Ovary (tissue), 9 donors: ENCODE measurements around the gene GNG7. TPM values are rescaled to one million over a fixed set of nuclear protein-coding genes. Genes with fewer than 3 reads are reported as not detected.

Experiments used
- DNase-seq, 5 donors: peaks; one replicate each; pipeline ENCODE4 v3.0.0-alpha.2; 2019 to 2020
- H3K27ac ChIP-seq, 2 donors: fragments of 200-600 bp; one replicate each; pipeline versions ENCODE4 v1.5.1 to v1.8.0; 2019 to 2022
- H3K27me3 ChIP-seq: fragments of 200-600 bp; one replicate; pipeline ENCODE4 v1.8.0; 2022
- H3K36me3 ChIP-seq: fragments of 200-600 bp; sonication (generic); one replicate; pipeline ENCODE4 v1.5.1; 2019
- H3K4me1 ChIP-seq: one replicate; pipeline ENCODE4 v1.8.1; 2013; ENCODE audit warnings: mild to moderate bottlenecking, moderate library complexity; ENCODE audit not compliant: insufficient read depth
- H3K4me3 ChIP-seq: fragments of 200-600 bp; sonication (generic); one replicate; pipeline ENCODE4 v1.5.1; 2017
- H3K9me3 ChIP-seq, 2 donors: fragments of 200-600 bp in 1 of 2; sonication (generic) in 1 of 2; one replicate each; pipeline versions ENCODE4 v1.5.1 to v1.8.1; 2013 to 2019; ENCODE audit warnings: mild to moderate bottlenecking in 1 of 2, moderate library complexity in 1 of 2
- CTCF ChIP-seq, 3 donors: fragments of 450-650 bp in 2 of 3; fragments of 200-600 bp in 1 of 3; IDR thresholded peaks; one replicate each; pipeline versions ENCODE4 v1.5.1 to v1.8.0; 2016 to 2022; ENCODE audit warnings: antibody characterized with exemption in 3 of 3, mild to moderate bottlenecking in 1 of 3
- EP300 ChIP-seq: sonication (generic); formaldehyde crosslinking; IDR thresholded peaks from one replicate; pipeline ENCODE4 v1.6.1; 2017; ENCODE audit warnings: antibody characterized with exemption
- POLR2A ChIP-seq: fragments of 450-650 bp; IDR thresholded peaks from one replicate; pipeline ENCODE4 v1.6.1; 2017; ENCODE audit warnings: antibody characterized with exemption, mild to moderate bottlenecking, moderate library complexity
- WGBS, 3 donors: extraction: QIAGEN DNeasy Blood & Tissue Kit in 1 of 3; methylation state at CpG; one replicate each; pipeline versions ENCODE4 v1.1.5 to v1.1.7; 2013 to 2017; 5-methylcytosine and 5-hydroxymethylcytosine counted together
- intact Hi-C, 4 donors: fragments of 100-400 bp; cut with DNase I; formaldehyde crosslinking; loops; one replicate each; pipeline versions ENCODE4 v1.11.0 to v1.15.1; 2022 to 2023
- microRNA-seq, 3 donors: library from miRNA; unstranded; fragments of <30 nt; microRNA quantifications; one replicate each; pipeline versions ENCODE4 to v1.2.0, GENCODE V29; 2019 to 2020
- polyA plus RNA-seq, 2 donors: library from polyadenylated mRNA; stranded (reverse); fragments of 200-250 nt in 1 of 2; fragments of 350-450 nt in 1 of 2; fragmentation: Illumina TruSeq in 1 of 2; extraction: RNeasy Lipid Tissue Mini Kit (QIAGEN cat#74804) in 1 of 2; gene quantifications; one replicate each; pipeline ENCODE4 v1.2.3, GENCODE V29; 2013 to 2014
- small RNA-seq: library from RNA; depleted of rRNA; stranded (forward); fragments of <200 nt; gene quantifications from one replicate; pipeline ENCODE3, GENCODE V24; 2016
- total RNA-seq, 7 donors: library from RNA; depleted of rRNA in 2 of 7; stranded (reverse); fragments of >200 nt in 2 of 7; fragmentation: NEBNext Ultra II Directional in 3 of 7; extraction: Animal tissue kit (Norgen Biotek cat#: 25700) in 3 of 7; gene quantifications; one replicate each; pipeline versions ENCODE4 v1.1.0 to v1.2.4, GENCODE V29; 2016 to 2023
- donor health status: DM: no; HTN: no; CAD: no; lungs with moderate emphysema.
- donor health status: DM: no; HTN: no; CAD: no.
- donor health status: Bipolar disorder and iron deficiency.
- donor health status: DM: yes; HTN: yes; CAD: no.
- donor health status: DM: no; HTN: no; CAD: no.
- donor health status: DM: yes; HTN: yes; CAD: no.

The GNG7 gene
- total and polyA plus RNA-seq, 9 donors = 4.1 to 36.3 (median 15.1) TPM

GRCh38 chr19:2461751-2462634, 240.5 kb downstream of the GNG7 start:
- no peaks in the 10 kb centered on the region for H3K36me3 ChIP-seq
- intact Hi-C loops = no loop called here
- H3K27me3 ChIP-seq = no peaks in the 10 kb centered on the region
- H3K4me3 ChIP-seq = peak overlapping the region; percentile 24
- no peaks in the 10 kb centered on the region for H3K9me3 ChIP-seq
- TF ChIP-seq EP300 = no peak
- TF ChIP-seq CTCF (IDR thresholded peaks at IDR 0.05) = no peak
- TF ChIP-seq POLR2A = no peak
- DNase-seq = peak in 4 of 5 donors; percentile 42 to 62 (median 56)
- H3K27ac ChIP-seq = no peak overlapping the region
- WGBS, 3 donors = 1 to 4% (median 2%) methylated on average over 46 to 62 of the region's 62 CpGs
- H3K4me1 ChIP-seq = peaks cover 5% of the 10 kb centered on the region

Small RNAs within 50 kb of the gene (microRNA-seq; reads per million reads assigned to microRNA genes)
- 0 reads per million in 3 donors for gene MIR7850

Small RNAs within 50 kb of the gene (small RNA-seq; reads per million reads assigned to genes)
- gene MIR7850 (not detected), gene RN7SL121P (not detected), gene RNU6-993P (not detected)

Other genes starting within 250 kb of the GNG7 start
- 10 to 100 TPM in 6 of 7 donors, 1 to 10 TPM in 1; 8.0 to 40.9 (median 25.6) TPM for gene LMNB2, start 245.7 kb downstream of the GNG7 start, total RNA-seq
- 10 to 100 TPM; 15.3 to 17.4 TPM for gene LMNB2, start 245.7 kb downstream of the GNG7 start, polyA plus RNA-seq
- 100 to 1,000 TPM in 2 of 7 donors, 10 to 100 TPM in 5; 47.0 to 414 (median 73.9) TPM for gene GADD45B, start 226.6 kb downstream of the GNG7 start, total RNA-seq
- 100 to 1,000 TPM in 1 of 2 donors, 10 to 100 TPM in 1; 17.8 to 120 TPM for gene GADD45B, start 226.6 kb downstream of the GNG7 start, polyA plus RNA-seq
- gene DIRAS1, start 18.7 kb upstream of the GNG7 start, total RNA-seq = 10 to 100 TPM in 1 of 7 donors, 1 to 10 TPM in 5, under 1 TPM in 1; 0.24 to 16.0 (median 8.0) TPM
- gene DIRAS1, start 18.7 kb upstream of the GNG7 start, polyA plus RNA-seq = 1 to 10 TPM; 2.1 to 5.2 TPM
- gene SLC39A3, start 37.3 kb upstream of the GNG7 start, total RNA-seq = 10 to 100 TPM; 12.2 to 40.2 (median 18.3) TPM
- 10 to 100 TPM; 11.6 to 18.2 TPM for gene SLC39A3, start 37.3 kb upstream of the GNG7 start, polyA plus RNA-seq
- gene SGTA, start 80.6 kb upstream of the GNG7 start, total RNA-seq = 10 to 100 TPM; 42.0 to 65.3 (median 53.4) TPM
- gene SGTA, start 80.6 kb upstream of the GNG7 start, polyA plus RNA-seq = 10 to 100 TPM; 27.0 to 65.5 TPM
- 10 to 100 TPM; 26.2 to 54.7 (median 39.5) TPM for gene THOP1, start 82.8 kb upstream of the GNG7 start, total RNA-seq
- gene THOP1, start 82.8 kb upstream of the GNG7 start, polyA plus RNA-seq = 10 to 100 TPM; 11.3 to 44.3 TPM
- gene ZNF554, start 117.2 kb upstream of the GNG7 start, total RNA-seq = 10 to 100 TPM in 1 of 7 donors, 1 to 10 TPM in 6; 4.9 to 10.5 (median 7.6) TPM
- gene ZNF554, start 117.2 kb upstream of the GNG7 start, polyA plus RNA-seq = 1 to 10 TPM; 5.7 to 6.9 TPM
- gene ZNF555, start 138.8 kb upstream of the GNG7 start, total RNA-seq = 10 to 100 TPM in 6 of 7 donors, 1 to 10 TPM in 1; 4.5 to 18.0 (median 14.8) TPM
- gene ZNF555, start 138.8 kb upstream of the GNG7 start, polyA plus RNA-seq = 1 to 10 TPM; 5.7 to 6.7 TPM
- gene ZNF556, start 164.6 kb upstream of the GNG7 start, total RNA-seq = 1 to 10 TPM; 2.8 to 9.0 (median 6.9) TPM
- gene ZNF556, start 164.6 kb upstream of the GNG7 start, polyA plus RNA-seq = 1 to 10 TPM; 3.8 to 3.9 TPM
- 1 to 10 TPM; 3.7 to 6.5 (median 5.1) TPM for gene ZNF57, start 198.2 kb upstream of the GNG7 start, total RNA-seq
- 1 to 10 TPM; 4.7 TPM for gene ZNF57, start 198.2 kb upstream of the GNG7 start, polyA plus RNA-seq
- 1 to 10 TPM; 3.0 to 7.4 (median 6.1) TPM for gene ZNF77, start 242.3 kb upstream of the GNG7 start, total RNA-seq
- gene ZNF77, start 242.3 kb upstream of the GNG7 start, polyA plus RNA-seq = 1 to 10 TPM; 4.0 to 5.2 TPM